SK-N-SH (cell line): ENCODE results near the gene UPF3A. TPM values are rescaled to one million over a fixed set of nuclear protein-coding genes. Genes with fewer than 3 reads are reported as not detected.

Source experiments
- CTCF ChIA-PET: fragments of 300-600, 350-600 bp; formaldehyde crosslinking; extraction: SDS; loops from one replicate; lab custom pipeline; 2021; lab: Yijun Ruan, JAX
- POLR2A ChIA-PET: fragments of 350-600 bp; sonication (Branson Sonifier 250); formaldehyde crosslinking; extraction: SDS; loops from one replicate; lab custom pipeline; 2020; ENCODE audit warnings: antibody characterized with exemption, inconsistent platforms; lab: Yijun Ruan, JAX
- DNase-seq: peaks from one replicate; pipeline ENCODE4 v3.0.0; 2012
- H2AFZ ChIP-seq: fragments of 200-600 bp; sonication (generic); 2 replicates; pipeline ENCODE4 v1.8.1; 2016; ENCODE audit warnings: antibody characterized with exemption, mild to moderate bottlenecking, low read depth
- H3F3A ChIP-seq: fragments of 200-600 bp; sonication (generic); replicated peaks from 2 replicates; pipeline ENCODE3; 2016; ENCODE audit warnings: antibody characterized with exemption, mild to moderate bottlenecking; ENCODE audit not compliant: insufficient read depth
- H3K27ac ChIP-seq, 2 experiments: fragments of 200-500 bp in 1 of 2; fragments of 200-600 bp in 1 of 2; sonication (Bioruptor generic) in 1 of 2; sonication (generic), shearing (Covaris generic) in 1 of 2; 2 replicates each; pipeline versions ENCODE4 v1.5.1 to v1.6.1; 2014 to 2016; ENCODE audit warnings: low read depth in 2 of 2, inconsistent platforms in 1 of 2, low read length in 1 of 2, mild to moderate bottlenecking in 1 of 2, mixed read lengths in 1 of 2
- H3K27me3 ChIP-seq: fragments of 200-600 bp; sonication (generic), shearing (Covaris generic); 2 replicates; pipeline ENCODE4 v1.6.1; 2016; ENCODE audit warnings: mixed run types; ENCODE audit not compliant: insufficient read depth
- H3K36me3 ChIP-seq, 2 experiments: fragments of 200-500 bp in 1 of 2; fragments of 200-600 bp in 1 of 2; sonication (Bioruptor generic) in 1 of 2; sonication (generic) in 1 of 2; replicated peaks in 1 of 2; 2 replicates each; pipeline versions ENCODE3 to v1.5.1; 2014 to 2016; ENCODE audit warnings: low read length in 1 of 2, mild to moderate bottlenecking in 1 of 2; ENCODE audit not compliant: insufficient read depth in 2 of 2, control insufficient read depth in 1 of 2
- H3K4me1 ChIP-seq, 2 experiments: fragments of 200-500 bp in 1 of 2; fragments of 200-600 bp in 1 of 2; sonication (Bioruptor generic) in 1 of 2; sonication (generic), shearing (Covaris generic) in 1 of 2; 2 replicates each; pipeline versions ENCODE4 v1.5.1 to v1.6.1; 2014 to 2016; ENCODE audit warnings: low read depth in 1 of 2, low read length in 1 of 2, mixed run types in 1 of 2; ENCODE audit not compliant: insufficient read depth in 2 of 2, control insufficient read depth in 1 of 2
- H3K4me2 ChIP-seq: fragments of 200-600 bp; sonication (generic), shearing (Covaris generic); 2 replicates; pipeline ENCODE4 v1.6.1; 2017; ENCODE audit warnings: mixed run types
- H3K4me3 ChIP-seq, 2 experiments: fragments of 200-500 bp in 1 of 2; fragments of 200-600 bp in 1 of 2; sonication (Bioruptor generic) in 1 of 2; sonication (generic), shearing (Covaris generic) in 1 of 2; 2 replicates each; pipeline versions ENCODE4 v1.5.1 to v1.8.1; 2014 to 2016; ENCODE audit warnings: low read depth in 2 of 2, inconsistent platforms in 1 of 2, low read length in 1 of 2, mild to moderate bottlenecking in 1 of 2, mixed read lengths in 1 of 2, moderate library complexity in 1 of 2
- H3K79me2 ChIP-seq: fragments of 200-600 bp; sonication (generic); 2 replicates; pipeline ENCODE4 v1.8.1; 2017; ENCODE audit warnings: mild to moderate bottlenecking; ENCODE audit not compliant: insufficient read depth
- H3K9ac ChIP-seq: fragments of 200-600 bp; sonication (generic); 2 replicates; pipeline ENCODE4 v1.6.1; 2017; ENCODE audit warnings: mixed run types
- H3K9me2 ChIP-seq: fragments of 200-600 bp; sonication (generic); 2 replicates; pipeline ENCODE4 v1.6.1; 2017; ENCODE audit warnings: mixed run types
- H3K9me3 ChIP-seq: fragments of 200-600 bp; sonication (generic); 2 replicates; pipeline ENCODE4 v1.6.1; 2017; ENCODE audit warnings: mixed run types, mild to moderate bottlenecking, moderate library complexity
- H4K20me1 ChIP-seq: fragments of 200-600 bp; sonication (generic); 2 replicates; pipeline ENCODE4 v1.6.1; 2017; ENCODE audit warnings: mild to moderate bottlenecking, mixed run types; ENCODE audit not compliant: insufficient read depth
- CHD2 ChIP-seq: fragments of 150-350 bp; IDR thresholded peaks from 2 replicates; pipeline ENCODE4 v1.6.1; 2018; ENCODE audit warnings: low read length; ENCODE audit not compliant: partially characterized antibody
- CTCF ChIP-seq: fragments of 200-600 bp; sonication (generic); IDR thresholded peaks from 2 replicates; pipeline ENCODE4 v1.6.1; 2017; ENCODE audit warnings: antibody characterized with exemption, mild to moderate bottlenecking, moderate library complexity
- ELF1 ChIP-seq: IDR thresholded peaks from 2 replicates; pipeline ENCODE4 v1.4.0; 2012
- EP300 ChIP-seq, 2 experiments: IDR thresholded peaks; 2 replicates each; pipeline versions ENCODE4 v1.4.0 to v1.6.1; 2012; ENCODE audit warnings: borderline replicate concordance in 1 of 2, low read depth in 1 of 2, low read length in 1 of 2
- FOSL2 ChIP-seq: IDR thresholded peaks from 2 replicates; pipeline ENCODE4 v1.4.0; 2012; ENCODE audit warnings: low read depth, mild to moderate bottlenecking, moderate library complexity, borderline replicate concordance
- FOXJ3 ChIP-seq: sonication (generic); formaldehyde crosslinking; IDR thresholded peaks from 2 replicates; pipeline ENCODE4 v1.5.1; 2020; ENCODE audit warnings: mild to moderate bottlenecking, missing genetic modification reagents
- FOXM1 ChIP-seq: IDR thresholded peaks from 2 replicates; pipeline ENCODE4 v1.4.0; 2012; ENCODE audit warnings: low read depth, mild to moderate bottlenecking
- GABPA ChIP-seq: IDR thresholded peaks from 2 replicates; pipeline ENCODE4 v1.4.0; 2012; ENCODE audit warnings: low read depth, mild to moderate bottlenecking
- GATA2 ChIP-seq: sonication (generic); formaldehyde crosslinking; IDR thresholded peaks from 2 replicates; pipeline ENCODE4 v1.5.0; 2020; ENCODE audit warnings: mild to moderate bottlenecking, missing genetic modification reagents
- IRF3 ChIP-seq: fragments of 150-350 bp; IDR thresholded peaks from 2 replicates; pipeline ENCODE4 v1.6.1; 2016; ENCODE audit warnings: mild to moderate bottlenecking, low read depth, low read length
- JUND ChIP-seq: IDR thresholded peaks from 2 replicates; pipeline ENCODE4 v1.4.0; 2012
- NFIC ChIP-seq: IDR thresholded peaks from 2 replicates; pipeline ENCODE4 v1.4.0; 2012; ENCODE audit warnings: borderline replicate concordance
- NRF1 ChIP-seq: IDR thresholded peaks from 2 replicates; pipeline ENCODE4 v1.6.1; 2012; ENCODE audit warnings: low read depth, mild to moderate bottlenecking, low read length
- PBX3 ChIP-seq: IDR thresholded peaks from 2 replicates; pipeline ENCODE4; 2012
- RAD21 ChIP-seq: IDR thresholded peaks from 2 replicates; pipeline ENCODE4 v1.6.1; 2012; ENCODE audit warnings: mild to moderate bottlenecking, low read length
- RFX5 ChIP-seq: IDR thresholded peaks from 2 replicates; pipeline ENCODE4 v1.6.1; 2012; ENCODE audit warnings: mild to moderate bottlenecking, improper control_type of control experiment, low read length
- SIN3A ChIP-seq: IDR thresholded peaks from 2 replicates; pipeline ENCODE4 v1.6.1; 2012; ENCODE audit warnings: low read depth, mild to moderate bottlenecking, low read length, moderate library complexity, borderline replicate concordance
- SMC3 ChIP-seq: IDR thresholded peaks from 2 replicates; pipeline ENCODE4 v1.6.1; 2012; ENCODE audit warnings: low read depth, low read length, improper control_type of control experiment
- TAF1 ChIP-seq: IDR thresholded peaks from 2 replicates; pipeline ENCODE4 v1.6.1; 2012; ENCODE audit warnings: low read depth, mild to moderate bottlenecking, low read length, moderate library complexity, borderline replicate concordance
- TCF12 ChIP-seq: IDR thresholded peaks from 2 replicates; pipeline ENCODE4 v1.4.0; 2012
- USF1 ChIP-seq: IDR thresholded peaks from 2 replicates; pipeline ENCODE4 v1.4.0; 2012; ENCODE audit warnings: low read depth, borderline replicate concordance
- YY1 ChIP-seq: IDR thresholded peaks from 2 replicates; pipeline ENCODE4 v1.4.0; 2012; ENCODE audit warnings: low read depth, mild to moderate bottlenecking
- ZBTB33 ChIP-seq: IDR thresholded peaks from 2 replicates; pipeline ENCODE4 v1.4.0; 2012; ENCODE audit warnings: low read depth, borderline replicate concordance
- WGBS: methylation state at CpG from one replicate; pipeline ENCODE4 v1.1.6; 2017; ENCODE audit warnings: low lambda C conversion rate; 5-methylcytosine and 5-hydroxymethylcytosine counted together
- polyA plus RNA-seq, 3 experiments: library from polyadenylated mRNA; depleted of rRNA; stranded (reverse); fragments of >200 nt; gene quantifications; 2 replicates each; pipeline ENCODE4 v1.2.3, GENCODE V29; 2012
- TF ChIP-seq, protein P1 (sequence below): IDR thresholded peaks from 2 replicates; pipeline ENCODE4 v1.4.0; 2012; ENCODE audit warnings: low read depth

UPF3A gene, protein sequence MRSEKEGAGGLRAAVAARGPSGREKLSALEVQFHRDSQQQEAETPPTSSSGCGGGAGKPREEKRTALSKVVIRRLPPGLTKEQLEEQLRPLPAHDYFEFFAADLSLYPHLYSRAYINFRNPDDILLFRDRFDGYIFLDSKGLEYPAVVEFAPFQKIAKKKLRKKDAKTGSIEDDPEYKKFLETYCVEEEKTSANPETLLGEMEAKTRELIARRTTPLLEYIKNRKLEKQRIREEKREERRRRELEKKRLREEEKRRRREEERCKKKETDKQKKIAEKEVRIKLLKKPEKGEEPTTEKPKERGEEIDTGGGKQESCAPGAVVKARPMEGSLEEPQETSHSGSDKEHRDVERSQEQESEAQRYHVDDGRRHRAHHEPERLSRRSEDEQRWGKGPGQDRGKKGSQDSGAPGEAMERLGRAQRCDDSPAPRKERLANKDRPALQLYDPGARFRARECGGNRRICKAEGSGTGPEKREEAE
- polyA plus RNA-seq (2012; rRNA removed) = 63.2 and 74.4 TPM in 2 replicates
- 59.8 and 69.6 TPM in 2 replicates for polyA plus RNA-seq (2012; cell fraction: cytosol; rRNA removed)
- 154 and 180 TPM in 2 replicates for polyA plus RNA-seq (2012; cell fraction: nucleus; rRNA removed)

DNA sequence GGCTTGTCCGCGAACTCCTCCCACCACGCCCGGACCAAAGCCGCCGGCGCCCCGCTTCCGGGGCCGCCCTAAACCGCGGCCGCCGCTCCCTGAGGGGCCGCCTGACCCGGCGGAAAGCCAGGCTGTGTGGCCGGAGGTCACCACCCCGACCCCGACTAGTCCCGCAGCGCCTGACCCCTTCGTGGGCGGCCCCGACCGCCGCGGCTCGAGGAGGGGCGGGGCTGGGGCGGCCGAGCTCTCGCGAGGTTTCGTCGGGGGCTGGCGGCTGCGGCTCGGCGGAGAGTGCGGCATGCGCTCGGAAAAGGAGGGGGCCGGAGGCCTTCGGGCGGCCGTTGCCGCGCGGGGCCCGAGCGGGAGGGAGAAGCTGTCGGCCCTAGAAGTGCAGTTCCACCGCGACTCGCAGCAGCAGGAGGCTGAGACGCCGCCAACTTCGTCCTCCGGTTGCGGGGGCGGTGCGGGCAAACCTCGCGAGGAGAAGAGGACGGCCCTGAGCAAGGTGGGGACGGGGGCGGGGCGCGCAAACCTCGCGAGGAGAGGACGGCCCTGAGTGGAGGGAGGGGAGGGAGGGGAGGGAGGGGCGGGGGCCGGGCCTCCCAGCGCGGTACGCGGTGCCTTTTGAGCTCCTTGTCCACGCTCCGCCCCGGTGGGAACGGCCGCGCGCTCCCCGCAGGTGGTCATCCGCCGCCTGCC, at the start of gene UPF3A:
Gene UPF3A, plus strand, starts transcription at position 251 of the 690 bp plus-strand sequence. Its CDS starts 39 bp downstream, at position 290.
- peak within 1 kb of the TSS; percentile 93 to 97 for H3K27ac ChIP-seq
- CTCF ChIA-PET = interaction anchor here (0.7 kb wide), 1 partner anchor 12 kb away, joined by 3 read pairs; no protein-coding TSS in a partner anchor
- TF ChIP-seq SMC3 = no peak
- no peak; the same call in 1 of the 2 replicates for TF ChIP-seq NFIC
- peak; percentile 67; the same call in 1 of the 2 replicates for TF ChIP-seq TAF1
- TF ChIP-seq IRF3 = no peak
- TF ChIP-seq FOXJ3 (CRISPR knock-in tag) = peak; percentile 30; the same call in 1 of the 2 replicates
- TF ChIP-seq ELF1 = peak; percentile 41; the same call in 1 of the 2 replicates
- peak; percentile 51; the same call in 1 of the 2 replicates for TF ChIP-seq SIN3A
- TF ChIP-seq NRF1 = no peak
- TF ChIP-seq JUND = no peak; the same call in 1 of the 2 replicates
- peak; percentile 95 for TF ChIP-seq ZBTB33
- TF ChIP-seq GABPA = no peak; the same call in 1 of the 2 replicates
- no peak for TF ChIP-seq YY1
- TF ChIP-seq TCF12 = no peak; the same call in 1 of the 2 replicates
- no peak for TF ChIP-seq GATA2 (CRISPR knock-in tag)
- TF ChIP-seq RFX5 = no peak
- TF ChIP-seq USF1 = 0 out of 2 replicates have a peak, but pooled peaks have one; percentile 22
- TF ChIP-seq RAD21 = no peak
- no peak for TF ChIP-seq EP300 (IDR thresholded peaks at IDR 0.05; ENCODE audit: borderline replicate concordance in 1 of 2, low read depth in 1 of 2, low read length in 1 of 2)
- no peak for TF ChIP-seq CTCF
- peak; percentile 98 for TF ChIP-seq CHD2
- TF ChIP-seq, protein P1, sequence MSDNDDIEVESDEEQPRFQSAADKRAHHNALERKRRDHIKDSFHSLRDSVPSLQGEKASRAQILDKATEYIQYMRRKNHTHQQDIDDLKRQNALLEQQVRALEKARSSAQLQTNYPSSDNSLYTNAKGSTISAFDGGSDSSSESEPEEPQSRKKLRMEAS = peak; percentile 41; the same call in 1 of the 2 replicates
- peak; percentile 25; the same call in 1 of the 2 replicates for TF ChIP-seq PBX3
- TF ChIP-seq FOSL2 = no peak
- peak; percentile 42; the same call in 1 of the 2 replicates for TF ChIP-seq FOXM1

More for the DNA sequence above, at the start of gene UPF3A:
- H3K27me3 ChIP-seq = no peaks in the 10 kb centered on the region
- peak within 1 kb of the TSS; percentile 97 for H3K9ac ChIP-seq
- POLR2A ChIA-PET = interaction anchor here (0.6 to 1.8 kb wide), 4 partner anchors 10 to 60 kb away, joined by 3 to 7 read pairs (median 3); no protein-coding TSS in a partner anchor
- peak within 1 kb of the TSS; percentile 83 to 86 for H3K4me3 ChIP-seq
- peaks cover 17 to 21% of the 10 kb centered on the region in 2 experiments for H3K4me1 ChIP-seq
- H3K79me2 ChIP-seq = peaks cover 39% of the 10 kb centered on the region
- peak within 1 kb of the TSS; percentile 87 for H2AFZ ChIP-seq
- no peaks in the 10 kb centered on the region for H3K9me2 ChIP-seq
- peaks cover 51% of the 10 kb centered on the region for H3F3A ChIP-seq
- peaks cover 7% of the 10 kb centered on the region; the same call in 1 of the 2 replicates for H4K20me1 ChIP-seq
- H3K36me3 ChIP-seq = peaks cover 28 to 52% of the 10 kb centered on the region in 2 experiments
- H3K9me3 ChIP-seq = no peaks in the 10 kb centered on the region
- DNase-seq = peak; percentile 95
- H3K4me2 ChIP-seq = peak within 1 kb of the TSS; percentile 89
- WGBS = 0% methylated on average over 15 of the region's 89 CpGs
